ENCODE data around the gene ANTXRL. TPM values are rescaled to one million over a fixed set of nuclear protein-coding genes. Genes with fewer than 3 reads are reported as not detected.

ANTXRL gene
- total RNA-seq, 1 donor from 2014 or later = not detected

DNA sequence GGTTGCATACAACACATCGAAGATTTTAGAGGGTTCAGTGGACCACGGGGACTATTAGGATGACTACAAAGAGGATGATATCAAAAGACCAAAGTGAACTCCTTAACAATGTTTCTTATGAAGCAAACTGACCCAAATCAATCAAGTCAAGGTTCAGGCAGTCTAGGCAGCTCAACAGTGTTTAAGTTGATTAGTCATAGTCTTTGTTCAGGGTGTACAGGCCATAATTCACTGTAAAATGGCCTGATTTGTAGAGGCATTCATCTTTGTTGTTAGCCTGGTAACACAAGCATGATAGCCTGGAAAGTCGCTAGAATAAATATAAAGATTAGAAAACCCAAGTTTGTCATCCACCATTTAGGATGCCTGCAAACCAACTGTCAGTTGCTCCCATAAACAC, 32.6 kb downstream of the ANTXRL start:
- DNase-seq (ENCODE audit: low read depth) (no peak), FAIRE-seq (no peak)
- Histone ChIP-seq H4K20me1 (ENCODE audit: insufficient read depth, low read length) (no peaks in the 10 kb centered on the region), H3K36me3 (ENCODE audit: insufficient read depth, low read length) (no peaks in the 10 kb centered on the region), H3K27ac (ENCODE audit: low read depth, low read length) (no peak overlapping the region), H3K4me2 (ENCODE audit: low read length) (no peak overlapping the region), H3K9ac (ENCODE audit: low read length) (no peak overlapping the region), H3K9me3 (ENCODE audit: insufficient read depth, low read depth, low read length) (no peaks in the 10 kb centered on the region), H3K27me3 (ENCODE audit: insufficient read depth, low read length) (peaks cover 9% of the 10 kb centered on the region), H2AFZ (ENCODE audit: low read depth, low read length) (no peak overlapping the region), H3K79me2 (ENCODE audit: insufficient read depth, low read length) (no peaks in the 10 kb centered on the region), H3K4me1 (ENCODE audit: insufficient read depth, low read length) (peaks cover 3% of the 10 kb centered on the region), H3K4me3 (ENCODE audit: insufficient read depth, low read depth, low read length) (no peak overlapping the region)
- Mint-ChIP-seq H3K4me1 (ENCODE audit: low read depth, unreplicated experiment) (peaks cover 14% of the 10 kb centered on the region), H3K27me3 (ENCODE audit: low read depth, unreplicated experiment) (peaks cover 9% of the 10 kb centered on the region), H3K4me3 (ENCODE audit: unreplicated experiment) (no peak overlapping the region), H3K36me3 (ENCODE audit: low read depth, unreplicated experiment) (no peaks in the 10 kb centered on the region), H3K9me3 (ENCODE audit: unreplicated experiment) (no peaks in the 10 kb centered on the region), H3K27ac (ENCODE audit: unreplicated experiment) (no peak overlapping the region)
- TF ChIP-seq EZH2 (IDR thresholded peaks at IDR 0.05; ENCODE audit: insufficient read depth, low read length) = no peak
- TF ChIP-seq, protein P1, sequence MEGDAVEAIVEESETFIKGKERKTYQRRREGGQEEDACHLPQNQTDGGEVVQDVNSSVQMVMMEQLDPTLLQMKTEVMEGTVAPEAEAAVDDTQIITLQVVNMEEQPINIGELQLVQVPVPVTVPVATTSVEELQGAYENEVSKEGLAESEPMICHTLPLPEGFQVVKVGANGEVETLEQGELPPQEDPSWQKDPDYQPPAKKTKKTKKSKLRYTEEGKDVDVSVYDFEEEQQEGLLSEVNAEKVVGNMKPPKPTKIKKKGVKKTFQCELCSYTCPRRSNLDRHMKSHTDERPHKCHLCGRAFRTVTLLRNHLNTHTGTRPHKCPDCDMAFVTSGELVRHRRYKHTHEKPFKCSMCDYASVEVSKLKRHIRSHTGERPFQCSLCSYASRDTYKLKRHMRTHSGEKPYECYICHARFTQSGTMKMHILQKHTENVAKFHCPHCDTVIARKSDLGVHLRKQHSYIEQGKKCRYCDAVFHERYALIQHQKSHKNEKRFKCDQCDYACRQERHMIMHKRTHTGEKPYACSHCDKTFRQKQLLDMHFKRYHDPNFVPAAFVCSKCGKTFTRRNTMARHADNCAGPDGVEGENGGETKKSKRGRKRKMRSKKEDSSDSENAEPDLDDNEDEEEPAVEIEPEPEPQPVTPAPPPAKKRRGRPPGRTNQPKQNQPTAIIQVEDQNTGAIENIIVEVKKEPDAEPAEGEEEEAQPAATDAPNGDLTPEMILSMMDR (IDR thresholded peaks at IDR 0.05; ENCODE audit: insufficient read depth, low read depth, low read length) = no peak

DNA sequence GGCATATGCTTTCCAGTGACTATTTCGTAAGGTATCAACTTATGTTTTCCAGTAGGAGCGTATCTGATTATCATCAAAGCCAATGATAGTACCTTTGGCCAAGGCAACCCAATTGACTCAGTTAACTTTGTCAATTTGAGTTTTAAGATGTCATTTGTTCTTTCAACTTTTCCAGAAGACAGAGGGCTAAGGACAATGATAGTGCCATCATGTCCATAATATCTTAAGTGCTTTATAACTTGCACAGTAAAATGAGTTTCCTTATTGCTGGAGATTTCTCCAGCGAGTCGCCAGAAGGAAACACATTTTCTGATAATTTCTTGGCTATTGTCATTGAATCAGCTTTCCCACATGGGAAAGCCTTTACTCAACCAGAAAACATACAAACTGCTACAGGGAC, 35.0 kb downstream of the ANTXRL start:
- no peak overlapping the region for H3K27ac Mint-ChIP-seq (ENCODE audit: unreplicated experiment)
- H3K9me3 Mint-ChIP-seq (ENCODE audit: unreplicated experiment) = no peaks in the 10 kb centered on the region
- H3K4me2 ChIP-seq (ENCODE audit: low read length) = no peak overlapping the region
- H3K36me3 ChIP-seq (ENCODE audit: insufficient read depth, low read length) = no peaks in the 10 kb centered on the region
- H3K4me1 ChIP-seq (ENCODE audit: insufficient read depth, low read length) = no peaks in the 10 kb centered on the region
- no peaks in the 10 kb centered on the region for H3K79me2 ChIP-seq (ENCODE audit: insufficient read depth, low read length)
- H3K4me3 ChIP-seq (ENCODE audit: insufficient read depth, low read depth, low read length) = no peak overlapping the region
- H3K4me3 Mint-ChIP-seq (ENCODE audit: unreplicated experiment) = no peak overlapping the region
- no peak overlapping the region for H2AFZ ChIP-seq (ENCODE audit: low read depth, low read length)
- peaks cover 10% of the 10 kb centered on the region for H3K27me3 Mint-ChIP-seq (ENCODE audit: low read depth, unreplicated experiment)
- TF ChIP-seq EZH2 (IDR thresholded peaks at IDR 0.05; ENCODE audit: insufficient read depth, low read length) = no peak
- TF ChIP-seq, protein P1 (IDR thresholded peaks at IDR 0.05; ENCODE audit: insufficient read depth, low read depth, low read length) = no peak
- H3K27me3 ChIP-seq (ENCODE audit: insufficient read depth, low read length) = peaks cover 9% of the 10 kb centered on the region
- no peaks in the 10 kb centered on the region for H3K36me3 Mint-ChIP-seq (ENCODE audit: low read depth, unreplicated experiment)
- no peak overlapping the region for H3K9ac ChIP-seq (ENCODE audit: low read length)
- H3K9me3 ChIP-seq (ENCODE audit: insufficient read depth, low read depth, low read length) = no peaks in the 10 kb centered on the region
- DNase-seq (ENCODE audit: low read depth) (no peak), FAIRE-seq (no peak)
- H4K20me1 ChIP-seq (ENCODE audit: insufficient read depth, low read length) = no peaks in the 10 kb centered on the region
- H3K27ac ChIP-seq (ENCODE audit: low read depth, low read length) = no peak overlapping the region
- peaks cover 5% of the 10 kb centered on the region for H3K4me1 Mint-ChIP-seq (ENCODE audit: low read depth, unreplicated experiment)

DNA sequence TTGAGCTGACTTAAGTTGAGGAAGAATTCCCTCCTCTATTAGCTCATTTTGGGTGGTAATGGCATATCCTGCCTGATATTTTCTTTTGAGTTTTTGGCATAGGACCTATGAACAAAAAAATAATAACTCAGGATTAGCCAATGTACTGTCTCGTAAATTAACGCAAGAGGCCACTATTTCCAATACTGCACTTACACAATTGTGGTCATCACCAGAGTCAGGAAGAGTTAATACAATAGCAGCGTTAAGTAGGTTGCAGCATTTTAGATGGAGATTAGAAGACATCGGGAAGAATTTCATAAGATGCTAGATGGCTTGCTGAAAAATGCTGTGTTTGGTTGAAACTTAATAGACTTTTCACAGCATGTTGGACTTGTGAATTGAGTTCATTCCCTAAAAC, 36.4 kb downstream of the ANTXRL start:
- H2AFZ ChIP-seq (ENCODE audit: low read depth, low read length) = no peak overlapping the region
- Mint-ChIP-seq H3K27ac (ENCODE audit: unreplicated experiment) (no peak overlapping the region), H3K9me3 (ENCODE audit: unreplicated experiment) (peaks cover 1% of the 10 kb centered on the region), H3K4me1 (ENCODE audit: low read depth, unreplicated experiment) (peaks cover 7% of the 10 kb centered on the region), H3K36me3 (ENCODE audit: low read depth, unreplicated experiment) (no peaks in the 10 kb centered on the region), H3K4me3 (ENCODE audit: unreplicated experiment) (no peak overlapping the region), H3K27me3 (ENCODE audit: low read depth, unreplicated experiment) (peaks cover 13% of the 10 kb centered on the region)
- H3K27ac ChIP-seq (ENCODE audit: low read depth, low read length) = no peak overlapping the region
- no peaks in the 10 kb centered on the region for H3K4me1 ChIP-seq (ENCODE audit: insufficient read depth, low read length)
- H3K9ac ChIP-seq (ENCODE audit: low read length) = no peak overlapping the region
- H3K27me3 ChIP-seq (ENCODE audit: insufficient read depth, low read length) = peaks cover 9% of the 10 kb centered on the region
- no peaks in the 10 kb centered on the region for H3K79me2 ChIP-seq (ENCODE audit: insufficient read depth, low read length)
- no peak for FAIRE-seq
- TF ChIP-seq, protein P1 (IDR thresholded peaks at IDR 0.05; ENCODE audit: insufficient read depth, low read depth, low read length) = no peak
- TF ChIP-seq EZH2 (IDR thresholded peaks at IDR 0.05; ENCODE audit: insufficient read depth, low read length) = no peak
- no peaks in the 10 kb centered on the region for H3K9me3 ChIP-seq (ENCODE audit: insufficient read depth, low read depth, low read length)
- no peak overlapping the region for H3K4me2 ChIP-seq (ENCODE audit: low read length)
- H4K20me1 ChIP-seq (ENCODE audit: insufficient read depth, low read length) = no peaks in the 10 kb centered on the region
- no peak overlapping the region for H3K4me3 ChIP-seq (ENCODE audit: insufficient read depth, low read depth, low read length)
- DNase-seq (ENCODE audit: low read depth) = no peak
- no peaks in the 10 kb centered on the region for H3K36me3 ChIP-seq (ENCODE audit: insufficient read depth, low read length)

Data from astrocyte (in vitro differentiated cells and primary cell).